Stimulated activated CD4-positive, alpha-beta T cell treated with anti-CD3 and anti-CD28 coated beads, Interleukin-4, amount 100 ng/mL, for 48 hours (primary cell): ENCODE data around the gene ZSWIM4.
"Not testable (repeated sequence)": the region's sequence is repeated elsewhere in the genome, so short reads cannot be mapped to it uniquely, and the experiment has no call there.

Experiments
- DNase-seq, 2 donors: peaks; one replicate each; pipeline ENCODE4 v3.0.0-alpha.2; 2020; ENCODE audit warnings: low read depth in 2 of 2

ZSWIM4 gene

GRCh38 chr19:13794757-13795589 is at the start of gene ZSWIM4:
TSS of gene ZSWIM4 (plus strand) at chr19:13795443. CDS start at chr19:13795649, 206 bp downstream.
- DNase-seq: peak; percentile 94 to 97

- no peak for DNase-seq
Observed at GRCh38 chr19:13747098-13747453, 48.2 kb upstream of the ZSWIM4 start.

- DNase-seq: peak in 1 of 2 donors; percentile 11
Observed at GRCh38 chr19:13748169-13748828, 46.9 kb upstream of the ZSWIM4 start.

GRCh38 chr19:13751436-13751835 is 43.8 kb upstream of the ZSWIM4 start:
- no peak for DNase-seq

- DNase-seq: not testable (repeated sequence)
Observed at GRCh38 chr19:13753622-13754021, 41.6 kb upstream of the ZSWIM4 start.

- DNase-seq: no peak
Observed at GRCh38 chr19:13756210-13756609, 39.0 kb upstream of the ZSWIM4 start.

GRCh38 chr19:13757805-13758772 is 37.2 kb upstream of the ZSWIM4 start:
- no peak for DNase-seq

GRCh38 chr19:13758795-13759194 is 36.4 kb upstream of the ZSWIM4 start:
- no peak for DNase-seq

GRCh38 chr19:13761423-13761822 is 33.8 kb upstream of the ZSWIM4 start:
- no peak for DNase-seq

- no peak for DNase-seq
Observed at GRCh38 chr19:13762635-13763235, 32.5 kb upstream of the ZSWIM4 start.

GRCh38 chr19:13763265-13763664 is 32.0 kb upstream of the ZSWIM4 start:
- DNase-seq: no peak

GRCh38 chr19:13764101-13764807 is 31.0 kb upstream of the ZSWIM4 start, which contains the start of gene MRI1:
TSS of gene MRI1 (plus strand) at chr19:13764522. CDS start at chr19:13764589, 67 bp downstream.
- DNase-seq: peak; percentile 49 to 52

GRCh38 chr19:13764821-13765394 is 30.3 kb upstream of the ZSWIM4 start:
- peak; percentile 21 to 39 for DNase-seq

- no peak for DNase-seq
Observed at GRCh38 chr19:13765395-13766094, 29.7 kb upstream of the ZSWIM4 start.

GRCh38 chr19:13766095-13766481 is 29.2 kb upstream of the ZSWIM4 start:
- no peak for DNase-seq

GRCh38 chr19:13768510-13768909 is 26.7 kb upstream of the ZSWIM4 start:
- DNase-seq: no peak

- no peak for DNase-seq
Observed at GRCh38 chr19:13770013-13770635, 25.1 kb upstream of the ZSWIM4 start.

GRCh38 chr19:13774217-13775191 is 20.7 kb upstream of the ZSWIM4 start, which contains the start of gene C19orf53:
TSS of gene C19orf53 (plus strand) at chr19:13774456. CDS start at chr19:13774478, 22 bp downstream.
- peak; percentile 73 to 85 for DNase-seq
